GM18520 (cell line): ENCODE measurements around the gene SEMA3A.
"Not testable (repeated sequence)": the region's sequence is repeated elsewhere in the genome, so short reads cannot be mapped to it uniquely, and the experiment has no call there.

Source experiments
- ATAC-seq: cut with Tn5 transposase; IDR thresholded peaks from one replicate; pipeline ENCODE4 v1.9.1; 2021; ENCODE audit not compliant: unreplicated experiment

SEMA3A gene

DNA sequence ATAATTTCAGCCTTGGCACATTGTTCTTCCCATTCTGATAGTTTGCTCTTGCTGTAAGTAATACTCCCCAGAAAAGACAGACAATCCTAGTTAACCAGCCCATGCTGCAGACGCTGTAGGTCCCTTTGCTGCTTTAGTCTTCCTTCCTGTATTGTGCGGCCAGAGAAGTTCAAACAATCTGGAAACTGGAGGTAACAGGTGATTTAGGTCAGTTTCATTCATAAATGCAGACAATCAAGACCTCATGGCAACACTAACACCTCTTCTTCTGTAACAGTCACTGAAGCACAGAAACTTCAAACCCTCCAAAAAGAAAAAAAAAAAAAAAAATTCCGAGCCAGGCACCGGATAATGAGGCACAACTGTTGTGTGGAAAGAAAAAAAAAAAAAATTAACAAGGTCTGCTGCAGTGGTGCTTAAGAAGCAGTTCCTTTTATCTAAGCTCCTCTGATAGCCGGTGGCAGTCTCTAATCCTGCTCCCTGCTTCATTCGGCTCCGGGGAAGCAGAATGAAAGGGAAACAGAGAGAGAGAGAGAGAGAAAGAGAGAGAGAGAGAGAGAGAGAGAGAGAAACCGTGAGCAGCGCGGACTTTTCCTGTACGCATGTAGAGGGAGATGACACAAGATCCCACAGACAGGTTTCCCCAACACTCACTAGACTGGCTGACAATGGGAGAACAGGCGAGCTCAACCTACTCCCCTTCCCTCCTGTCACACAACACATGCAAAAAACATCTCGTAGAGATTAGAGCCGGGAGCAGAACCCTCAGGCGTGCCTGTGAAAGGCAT lies at the start of gene SEMA3A:
Gene SEMA3A (minus strand): TSS at position 306 of the 788 bp plus-strand sequence. CDS start 203 bp downstream, at position 103.
- no peak for ATAC-seq

DNA sequence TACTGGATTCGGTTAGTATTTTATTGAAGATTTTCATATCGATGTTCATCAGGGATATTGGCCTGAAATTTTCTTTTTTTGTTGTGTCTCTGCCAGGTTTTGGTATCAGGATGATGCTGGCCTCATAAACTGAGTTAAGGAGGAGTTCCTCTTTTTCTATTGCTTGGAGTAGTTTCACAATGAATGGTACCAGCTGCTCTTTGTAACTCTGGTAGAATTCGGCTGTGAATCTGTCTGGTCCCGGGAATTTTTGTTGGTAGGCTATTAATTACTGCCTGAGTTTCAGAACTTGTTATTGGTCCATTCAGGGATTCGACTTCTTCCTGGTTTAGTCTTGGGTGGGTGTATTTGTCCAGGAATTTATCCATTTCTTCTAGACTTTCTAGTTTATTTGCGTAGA lies 48.4 kb upstream of the SEMA3A start:
- not testable (repeated sequence) for ATAC-seq

DNA sequence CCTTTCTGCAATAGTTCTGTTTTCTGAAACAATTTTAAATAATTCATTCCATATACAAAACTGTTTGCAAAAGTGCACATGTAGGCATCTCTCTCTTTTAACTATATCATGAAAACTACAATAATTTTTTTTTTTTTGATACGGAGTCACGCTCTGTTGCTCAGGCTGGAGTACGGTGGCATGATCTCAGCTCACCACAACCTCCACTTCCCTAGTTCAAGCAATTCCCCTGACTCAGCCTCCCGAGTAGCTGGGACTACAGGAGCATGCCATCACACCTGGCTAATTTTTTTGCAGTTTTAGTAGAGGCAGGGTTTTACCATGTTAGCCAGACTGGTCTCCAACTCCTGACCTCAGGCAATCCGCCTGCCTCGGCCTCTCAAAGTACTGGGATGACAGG lies 44.0 kb upstream of the SEMA3A start:
- no peak for ATAC-seq

DNA sequence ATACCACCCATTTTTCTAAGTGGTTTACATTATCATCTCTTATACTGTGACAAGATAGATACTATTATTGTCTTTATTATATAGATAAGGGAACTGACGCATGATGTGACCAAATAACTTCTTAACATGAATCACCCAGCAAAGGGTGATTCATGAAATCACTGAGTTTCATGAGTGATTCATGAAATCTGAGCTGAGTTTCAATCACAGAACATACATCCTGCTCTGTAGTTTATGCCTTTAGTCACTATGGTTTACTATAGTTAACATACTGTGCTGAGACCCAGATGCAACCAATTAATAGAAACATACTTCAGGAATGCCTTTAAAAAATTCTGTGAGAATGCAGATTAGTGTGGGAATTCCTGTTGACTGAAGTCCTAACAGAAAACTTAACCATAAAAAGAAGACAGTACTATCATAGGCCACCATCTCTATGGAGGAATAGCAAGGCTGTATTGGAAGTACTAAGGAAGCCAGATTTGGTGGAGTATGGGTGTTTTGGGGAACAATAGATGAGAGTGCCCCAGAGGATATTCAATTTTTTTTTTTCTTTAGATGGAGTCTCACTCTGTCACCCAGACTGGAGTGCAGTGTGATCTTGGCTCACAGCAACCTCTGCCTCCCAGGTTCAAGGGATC lies 43.1 kb upstream of the SEMA3A start:
- ATAC-seq, result no peak

DNA sequence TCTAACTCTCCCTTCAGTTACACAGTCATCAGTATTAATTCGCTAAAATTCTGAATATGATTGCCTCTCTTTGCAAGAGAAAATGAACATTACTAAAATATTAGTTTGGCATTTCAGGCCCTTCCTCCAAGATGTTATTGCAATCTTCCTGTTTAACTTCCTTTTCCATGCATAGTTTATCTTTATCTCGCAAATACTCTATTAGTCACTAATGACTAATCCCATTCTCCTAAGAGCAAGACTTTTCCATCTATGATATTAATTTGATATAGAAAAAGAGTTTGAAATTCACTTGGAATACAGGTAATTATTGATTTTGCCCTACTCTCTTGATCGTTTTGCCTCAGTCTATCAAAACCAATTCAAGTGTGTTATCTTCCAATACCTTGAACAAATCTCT lies 41.8 kb upstream of the SEMA3A start:
- no peak for ATAC-seq

DNA sequence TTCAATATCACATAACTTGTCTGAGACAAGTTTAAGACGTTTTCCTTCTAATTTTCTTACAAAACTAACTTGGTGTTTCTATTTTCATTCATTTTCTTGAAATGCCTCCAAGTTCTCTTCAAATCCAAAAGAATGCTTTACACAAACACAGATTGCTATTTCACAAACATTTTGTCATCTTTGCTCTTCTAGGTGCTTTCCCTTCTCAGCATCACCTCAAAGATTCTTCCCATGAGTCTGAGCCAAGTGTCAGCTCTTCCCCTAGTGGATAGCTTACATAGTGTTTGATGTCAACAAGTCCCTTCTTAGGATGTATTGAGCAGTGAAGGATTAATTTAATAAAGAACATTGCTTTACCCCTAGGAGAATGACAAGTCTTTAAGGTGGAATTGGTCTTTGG lies 38.1 kb upstream of the SEMA3A start:
- no peak for ATAC-seq

DNA sequence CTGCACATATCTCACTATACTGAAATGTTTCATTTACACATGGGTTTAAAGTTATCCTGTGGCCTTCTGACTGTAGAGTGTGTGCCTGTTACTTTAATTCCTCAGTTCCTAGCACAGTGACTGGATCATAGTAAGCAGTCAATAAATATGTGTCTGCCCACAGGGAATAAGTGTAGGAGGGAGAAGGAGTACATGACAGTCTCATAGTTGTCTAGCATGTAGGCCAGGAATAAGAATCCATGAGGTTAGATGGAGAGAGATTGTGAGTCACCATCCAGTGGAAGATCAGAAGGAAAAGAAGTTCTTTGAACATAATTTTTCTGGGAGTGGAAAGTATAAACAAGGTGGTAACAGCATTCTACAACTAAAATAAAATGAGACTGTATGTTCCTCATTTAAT lies 36.6 kb upstream of the SEMA3A start:
- no peak for ATAC-seq

DNA sequence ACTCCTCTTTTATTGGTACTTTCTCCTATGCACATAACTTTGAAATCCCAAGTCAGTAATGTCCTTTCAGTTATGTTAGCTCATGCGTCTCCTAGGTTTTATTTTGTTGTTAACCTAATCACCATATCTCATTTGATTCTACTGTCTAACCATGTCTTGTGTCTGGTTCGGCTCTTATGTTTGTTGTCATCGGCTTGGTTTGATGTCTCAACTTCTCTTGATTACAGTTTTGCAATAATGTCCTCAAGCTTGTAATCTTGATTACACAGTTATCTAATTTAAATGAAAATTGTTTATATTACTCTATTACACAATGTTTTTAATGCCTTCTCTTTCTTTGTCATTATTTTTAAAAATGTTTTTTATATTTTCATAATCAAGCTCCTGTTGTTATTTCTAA lies 35.9 kb upstream of the SEMA3A start:
- ATAC-seq, result no peak

DNA sequence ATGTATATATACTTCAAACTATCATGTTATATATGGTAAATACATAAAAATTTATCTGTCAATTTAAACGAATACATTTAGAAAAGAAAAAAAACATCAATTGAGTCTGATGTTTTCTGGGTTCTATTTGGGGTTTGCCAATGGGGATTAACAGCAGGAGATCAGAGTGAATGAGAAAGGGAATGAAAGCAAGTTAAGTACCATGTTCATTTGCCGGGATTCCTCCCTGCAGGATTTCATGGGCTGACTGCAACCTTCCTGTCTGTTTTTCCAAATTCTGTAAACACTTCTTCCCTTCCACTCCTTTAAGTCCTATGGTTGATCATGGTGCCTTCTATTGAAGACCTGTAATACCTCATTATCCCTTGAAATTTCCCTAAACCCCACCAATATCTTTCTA lies 33.9 kb upstream of the SEMA3A start:
- ATAC-seq, result no peak

DNA sequence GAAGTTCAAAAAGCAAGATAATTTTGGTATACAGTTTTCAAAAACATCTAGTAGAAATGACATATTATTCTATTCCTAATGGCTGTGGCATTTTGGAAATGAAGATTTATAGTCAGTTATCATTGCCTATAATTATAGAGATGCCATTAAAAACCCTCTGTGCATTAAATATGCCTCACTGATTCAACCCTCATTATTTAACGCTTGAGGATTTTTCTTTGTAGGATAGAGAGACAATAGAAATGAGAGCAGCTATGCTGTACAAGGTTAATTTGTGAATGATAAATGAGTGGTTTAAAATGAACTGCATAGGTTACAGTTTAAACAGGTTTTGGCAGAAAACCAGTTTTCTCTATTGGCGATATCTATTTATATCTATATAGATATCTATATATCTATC lies 32.2 kb upstream of the SEMA3A start:
- ATAC-seq, result no peak

DNA sequence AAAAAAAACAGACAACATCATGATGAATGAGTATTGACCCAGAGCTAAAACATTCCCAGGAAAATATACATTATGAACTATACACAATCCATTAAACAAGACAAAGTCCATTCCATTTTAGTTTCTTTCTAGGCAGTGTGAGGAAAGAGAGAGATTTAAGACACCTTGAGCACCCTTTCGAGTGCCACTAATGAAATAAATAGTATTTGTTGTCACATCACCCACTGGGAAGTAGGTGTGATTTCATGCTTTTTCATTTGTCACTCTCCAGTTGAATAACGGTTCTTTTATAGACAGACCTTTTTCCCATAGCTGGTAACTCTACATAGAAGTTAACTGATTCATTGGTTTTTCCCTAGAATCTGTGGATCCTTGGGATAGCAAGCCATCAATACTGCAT lies 29.9 kb upstream of the SEMA3A start:
- ATAC-seq, result no peak

DNA sequence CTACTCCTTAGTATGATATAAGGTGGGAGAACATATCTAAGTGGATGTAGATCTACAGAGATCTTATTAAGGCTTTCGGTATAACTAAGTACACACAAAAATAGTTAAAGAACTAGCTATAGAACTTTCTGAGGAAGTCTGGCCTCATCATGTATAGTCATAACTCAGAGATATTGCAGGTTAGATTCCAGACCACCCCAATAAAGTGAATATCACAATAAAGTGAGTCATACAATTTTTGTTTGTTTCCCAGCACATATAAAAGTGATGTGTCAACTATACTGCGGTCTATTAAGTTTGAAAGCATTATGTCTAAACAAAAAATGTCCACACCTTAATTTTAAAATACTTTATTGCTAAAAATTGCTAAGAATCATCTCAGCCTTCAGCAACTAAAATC lies 24.7 kb upstream of the SEMA3A start:
- ATAC-seq, result no peak

DNA sequence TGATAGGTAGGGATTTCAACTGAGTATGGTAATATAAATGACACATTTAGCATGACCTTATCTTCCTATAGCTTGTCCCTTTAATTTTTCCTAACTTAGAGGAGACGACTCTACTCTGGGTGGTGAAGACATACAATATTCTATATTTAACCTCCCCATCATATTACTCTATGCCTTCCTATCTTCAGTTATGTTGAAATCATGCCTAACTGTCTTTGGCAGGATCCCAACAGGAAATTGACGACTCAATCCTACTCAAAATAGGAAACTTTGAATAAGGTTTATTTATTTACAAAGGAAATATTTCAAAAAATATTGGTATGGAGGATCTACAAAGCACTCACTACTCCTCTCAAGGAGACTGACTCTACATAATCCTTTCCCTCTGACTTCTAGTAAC lies 24.1 kb upstream of the SEMA3A start:
- ATAC-seq, result no peak

DNA sequence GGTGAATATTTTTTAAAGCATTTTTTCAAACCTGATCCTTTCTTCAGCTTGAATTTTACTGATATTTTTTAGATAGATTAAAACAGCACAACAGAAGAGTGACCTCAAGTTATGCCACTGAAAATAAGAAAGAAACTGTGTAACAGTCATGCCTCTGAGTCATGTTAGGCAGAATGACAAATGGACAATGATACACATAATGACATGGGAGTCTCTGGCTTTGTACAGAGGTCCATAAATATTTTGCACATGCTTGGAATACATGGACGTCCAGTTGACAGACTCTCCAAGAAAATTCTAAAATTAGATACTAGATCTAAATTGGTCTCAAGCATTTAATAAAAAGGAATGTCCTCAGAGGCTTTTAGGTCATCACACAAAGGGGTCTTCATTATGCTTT lies 21.9 kb upstream of the SEMA3A start:
- ATAC-seq, result no peak

DNA sequence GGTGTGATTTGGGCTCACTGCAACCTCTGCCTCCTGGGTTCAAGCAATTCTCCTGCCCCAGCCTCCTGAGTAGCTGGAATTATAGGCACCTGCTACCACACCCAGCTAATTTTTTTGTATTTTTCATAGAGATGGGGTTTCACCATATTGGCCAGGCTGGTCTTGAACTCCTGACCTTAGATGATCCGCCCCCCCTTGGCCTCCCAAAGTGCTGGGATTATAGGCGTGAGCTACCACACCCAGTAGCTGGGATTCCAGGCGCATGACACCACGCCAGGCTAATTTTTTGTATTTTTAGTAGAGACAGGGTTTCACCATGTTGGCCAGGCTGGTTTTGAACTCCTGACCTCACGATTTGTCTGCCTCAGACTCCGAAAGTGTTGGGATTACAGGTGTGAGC lies 20.2 kb upstream of the SEMA3A start:
- not testable (repeated sequence) for ATAC-seq

DNA sequence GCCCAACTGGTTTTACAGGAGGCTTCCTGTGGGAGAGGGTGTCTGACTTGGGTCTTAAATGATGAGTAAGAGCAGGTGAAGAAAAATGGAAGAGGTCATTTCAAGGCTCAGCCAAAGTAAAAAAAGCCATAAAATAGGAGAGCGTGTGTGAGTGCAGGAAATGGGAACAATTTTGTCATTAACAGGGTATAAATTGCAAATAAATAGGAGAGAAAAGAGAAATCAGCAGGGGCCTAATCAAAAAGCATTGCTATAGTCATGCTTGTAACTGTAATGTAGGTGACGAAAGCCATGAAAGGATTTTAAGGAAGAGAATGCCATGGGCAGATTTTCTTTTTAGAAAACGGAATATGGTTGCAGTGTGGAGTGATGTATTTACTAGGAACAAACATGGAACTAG lies 15.7 kb upstream of the SEMA3A start:
- ATAC-seq, result no peak

DNA sequence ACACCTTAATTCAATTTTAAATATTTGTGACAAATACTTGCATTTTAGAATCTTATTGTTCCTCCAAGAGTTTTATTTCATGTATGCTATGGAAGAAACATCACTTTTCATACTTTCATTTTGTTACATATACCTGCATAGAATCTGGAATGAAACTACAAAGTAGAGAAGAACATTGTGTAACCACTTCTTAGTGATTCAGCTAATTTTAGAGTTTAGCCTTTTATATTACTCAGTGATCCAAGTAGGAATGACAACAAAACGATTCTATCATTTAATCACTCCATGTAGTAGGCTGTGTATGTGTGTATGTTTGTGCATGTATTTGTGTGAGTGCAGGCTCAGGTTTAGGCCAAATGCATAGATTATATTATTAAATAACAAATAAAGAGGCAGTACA lies 14.4 kb upstream of the SEMA3A start:
- no peak for ATAC-seq

DNA sequence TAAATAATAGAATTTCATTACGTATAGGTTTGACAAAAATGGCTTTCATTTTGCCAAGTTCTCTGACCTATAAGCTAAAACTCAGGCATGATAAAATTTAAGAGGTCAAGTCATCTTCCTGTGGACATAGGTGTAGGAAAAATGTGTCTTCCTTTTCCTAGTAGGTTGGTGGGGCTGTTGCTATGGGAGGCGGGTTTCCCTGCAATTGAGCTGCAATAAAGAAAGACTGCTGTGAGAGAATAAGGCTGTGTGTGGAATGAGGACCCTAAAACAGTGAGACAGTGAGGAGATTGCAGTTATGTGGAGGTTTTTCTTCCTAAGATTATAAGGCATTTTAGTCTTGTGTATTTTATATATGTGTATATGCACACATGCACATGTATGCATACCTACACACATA lies 13.0 kb upstream of the SEMA3A start:
- ATAC-seq, result no peak

DNA sequence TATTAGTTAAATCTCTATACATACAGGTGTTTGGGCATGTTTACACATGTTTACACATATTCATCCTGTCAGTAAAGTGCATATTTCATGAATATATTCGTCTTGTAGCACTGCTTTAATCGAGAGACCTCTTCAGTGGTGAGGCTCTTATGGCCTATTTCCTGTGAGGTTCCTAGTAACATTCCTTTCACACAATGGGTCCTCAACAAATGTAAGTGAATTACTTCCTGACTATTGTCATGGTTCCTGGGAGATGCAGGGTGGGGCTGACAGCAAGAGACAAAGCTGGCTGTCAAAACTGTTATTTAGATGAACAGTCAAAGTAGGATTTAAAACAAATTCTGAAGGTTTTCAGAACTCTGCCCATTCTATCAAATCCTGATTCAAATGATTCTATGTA lies 12.4 kb upstream of the SEMA3A start:
- no peak for ATAC-seq

DNA sequence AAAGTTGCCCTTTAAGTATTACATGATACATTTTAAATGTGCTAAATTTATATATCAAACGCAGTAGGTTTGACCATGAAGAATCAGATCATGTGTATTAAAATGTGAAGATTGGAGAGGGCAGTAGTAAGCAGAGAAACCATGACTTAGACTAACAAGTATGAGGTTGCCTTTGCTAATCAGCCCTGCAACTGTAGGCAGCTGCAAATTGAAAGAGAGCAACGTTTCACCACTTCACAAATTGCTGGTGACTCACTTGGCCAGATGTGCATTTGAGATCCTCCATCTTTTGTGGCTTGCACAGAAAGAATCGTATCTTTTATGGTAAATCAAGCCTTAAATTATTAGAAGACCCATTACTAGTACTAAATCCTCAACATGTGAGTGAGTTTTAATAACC lies 10.1 kb upstream of the SEMA3A start:
- ATAC-seq, result no peak

DNA sequence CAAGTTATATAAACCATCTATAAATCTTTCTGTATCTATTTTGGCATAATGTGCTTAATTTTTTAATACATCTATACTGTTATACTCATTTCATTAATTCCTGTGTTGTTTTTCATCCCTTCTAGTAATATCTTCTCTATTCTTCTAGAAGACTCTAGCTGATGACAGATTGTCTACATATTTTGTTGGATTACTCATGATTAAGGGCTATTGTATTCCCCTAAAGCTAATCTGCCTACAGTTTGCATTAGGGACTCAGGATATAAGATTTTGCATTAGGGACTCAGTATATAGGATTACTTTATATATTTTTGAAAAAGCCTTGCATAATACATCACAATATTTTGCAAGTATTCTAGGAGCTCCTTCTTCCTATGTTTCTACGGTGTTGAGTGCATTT lies 8.3 kb upstream of the SEMA3A start:
- ATAC-seq, result no peak

DNA sequence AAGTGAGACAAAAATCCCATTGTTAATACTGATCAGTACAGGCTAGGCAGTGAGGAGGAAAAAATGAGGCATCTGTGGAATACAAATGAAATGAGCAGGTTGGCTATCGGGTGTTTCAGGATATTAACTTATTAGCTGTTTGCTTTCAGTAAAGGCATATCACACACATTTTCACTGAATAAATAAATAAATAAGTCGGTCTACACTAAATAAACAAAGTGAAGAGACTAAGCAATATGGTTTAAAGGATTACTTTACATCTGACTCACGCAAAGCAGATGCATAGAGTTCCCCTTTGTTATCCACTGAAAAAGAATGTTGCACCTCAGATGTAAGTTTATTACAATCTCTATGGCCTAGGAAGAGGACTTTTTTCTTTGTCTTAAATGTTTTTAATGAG lies 6.3 kb upstream of the SEMA3A start:
- ATAC-seq, result no peak

DNA sequence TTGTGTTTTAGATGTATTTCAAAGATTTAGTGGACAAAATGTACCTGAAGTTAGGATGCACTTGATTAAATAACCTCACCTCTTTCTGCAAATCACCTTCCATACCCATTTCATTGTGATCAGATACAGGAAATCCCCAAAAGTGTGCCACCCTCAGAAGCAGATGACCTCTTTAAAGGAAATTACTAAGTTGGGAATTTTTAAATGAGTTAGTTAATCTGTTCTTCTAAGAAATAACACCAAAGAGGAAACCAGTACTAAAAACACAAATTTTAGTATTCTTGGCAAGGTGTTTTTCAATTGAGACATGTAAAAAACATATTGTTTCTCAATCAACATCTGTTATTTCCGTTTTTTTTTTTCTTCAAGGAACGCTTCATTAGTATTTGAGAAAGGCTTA lies 4.6 kb upstream of the SEMA3A start:
- ATAC-seq, result no peak
